Keratinocyte (primary cell): ENCODE data around the gene RFXANK.

ENCODE experiments used
- CTCF ChIP-seq, 3 experiments: IDR thresholded peaks in 1 of 3; conservative IDR thresholded peaks in 1 of 3; optimal IDR thresholded peaks in 1 of 3; 2 replicates in 2 of 3; 3 replicates in 1 of 3; pipeline versions ENCODE3 to v1.5.1; 2011; ENCODE audit warnings: low read length in 3 of 3, mild to moderate bottlenecking in 3 of 3, moderate library complexity in 2 of 3, control low read depth in 1 of 3, inconsistent platforms in 1 of 3; ENCODE audit not compliant: insufficient read depth in 2 of 3; ENCODE audit errors: extremely low read depth in 1 of 3
- EZH2 ChIP-seq: IDR thresholded peaks from one replicate; pipeline ENCODE4 v1.6.1; 2012; ENCODE audit warnings: inconsistent platforms, mild to moderate bottlenecking, low read length, moderate library complexity

- TF ChIP-seq CTCF (optimal IDR thresholded peaks at IDR 0.05 in 1 of 3, IDR thresholded peaks at IDR 0.05 in 1 of 3, conservative IDR thresholded peaks at IDR 0.05 in 1 of 3; ENCODE audit: extremely low read depth in 1 of 3, insufficient read depth in 2 of 3, low read length in 3 of 3), result no peak
- no peak for TF ChIP-seq EZH2
Measured at GRCh38 chr19:19186742-19187141, 5.3 kb upstream of the RFXANK start.
